DND-41 (cell line): Measurements from ENCODE around the gene SNAI3.

Source experiments
- ATAC-seq: fragments of 200-7000 bp; cut with Tn5 transposase; 3 replicates; pipeline ENCODE4 v1.9.1; 2021; ENCODE audit warnings: low read depth; ENCODE audit not compliant: insufficient read depth
- DNase-seq: peaks from one replicate; pipeline ENCODE4 v3.0.0-alpha.2; 2020
- H2AFZ ChIP-seq: 2 replicates; pipeline ENCODE4 v1.6.0; 2012; ENCODE audit warnings: low read depth, low read length
- H3K27ac ChIP-seq: 2 replicates; pipeline ENCODE4 v1.5.1; 2012; ENCODE audit warnings: low read length, inconsistent platforms
- H3K27me3 ChIP-seq: fragments of 200-600 bp; sonication (generic); 2 replicates; pipeline ENCODE4 v1.6.0; 2012; ENCODE audit warnings: low read length, mild to moderate bottlenecking, inconsistent platforms; ENCODE audit not compliant: insufficient read depth, poor library complexity
- H3K36me3 ChIP-seq: 2 replicates; pipeline ENCODE4 v1.5.1; 2012; ENCODE audit warnings: low read length, inconsistent platforms; ENCODE audit not compliant: insufficient read depth
- H3K4me1 ChIP-seq: 2 replicates; pipeline ENCODE4 v1.5.1; 2012; ENCODE audit warnings: mild to moderate bottlenecking, low read length; ENCODE audit not compliant: insufficient read depth
- H3K4me2 ChIP-seq: 2 replicates; pipeline ENCODE4 v1.6.0; 2012; ENCODE audit warnings: mild to moderate bottlenecking, moderate library complexity, low read length, inconsistent platforms; ENCODE audit not compliant: insufficient read depth
- H3K4me3 ChIP-seq, 2 experiments: fragments of 200-600 bp in 1 of 2; shearing (Covaris generic) in 1 of 2; 2 replicates each; pipeline ENCODE4 v1.5.1; 2012 to 2016; ENCODE audit warnings: inconsistent platforms in 2 of 2, low read length in 2 of 2, mild to moderate bottlenecking in 2 of 2, low read depth in 1 of 2, moderate library complexity in 1 of 2
- H3K79me2 ChIP-seq: 2 replicates; pipeline ENCODE4 v1.6.0; 2012; ENCODE audit warnings: low read length, inconsistent platforms; ENCODE audit not compliant: insufficient read depth
- H3K9ac ChIP-seq: 2 replicates; pipeline ENCODE4 v1.6.0; 2012; ENCODE audit warnings: low read depth, mild to moderate bottlenecking, inconsistent platforms, low read length, moderate library complexity
- H3K9me3 ChIP-seq: 2 replicates; pipeline ENCODE4 v1.5.1; 2012; ENCODE audit warnings: low read length, moderate library complexity, mild to moderate bottlenecking, inconsistent platforms; ENCODE audit not compliant: insufficient read depth, severe bottlenecking
- H4K20me1 ChIP-seq: 2 replicates; pipeline ENCODE4 v1.6.0; 2012; ENCODE audit warnings: low read length; ENCODE audit not compliant: insufficient read depth
- EZH2 ChIP-seq: IDR thresholded peaks from 3 replicates; pipeline ENCODE4 v1.6.1; 2012; ENCODE audit warnings: borderline replicate concordance, low read depth, mild to moderate bottlenecking, moderate library complexity, low read length, inconsistent platforms; ENCODE audit not compliant: severe bottlenecking
- TF ChIP-seq, protein P1 (sequence below): IDR thresholded peaks from 2 replicates; pipeline ENCODE4 v1.5.1; 2012; ENCODE audit warnings: borderline replicate concordance, low read length, moderate library complexity, mild to moderate bottlenecking; ENCODE audit not compliant: poor library complexity, severe bottlenecking; ENCODE audit errors: extremely low read depth

Gene SNAI3

DNA sequence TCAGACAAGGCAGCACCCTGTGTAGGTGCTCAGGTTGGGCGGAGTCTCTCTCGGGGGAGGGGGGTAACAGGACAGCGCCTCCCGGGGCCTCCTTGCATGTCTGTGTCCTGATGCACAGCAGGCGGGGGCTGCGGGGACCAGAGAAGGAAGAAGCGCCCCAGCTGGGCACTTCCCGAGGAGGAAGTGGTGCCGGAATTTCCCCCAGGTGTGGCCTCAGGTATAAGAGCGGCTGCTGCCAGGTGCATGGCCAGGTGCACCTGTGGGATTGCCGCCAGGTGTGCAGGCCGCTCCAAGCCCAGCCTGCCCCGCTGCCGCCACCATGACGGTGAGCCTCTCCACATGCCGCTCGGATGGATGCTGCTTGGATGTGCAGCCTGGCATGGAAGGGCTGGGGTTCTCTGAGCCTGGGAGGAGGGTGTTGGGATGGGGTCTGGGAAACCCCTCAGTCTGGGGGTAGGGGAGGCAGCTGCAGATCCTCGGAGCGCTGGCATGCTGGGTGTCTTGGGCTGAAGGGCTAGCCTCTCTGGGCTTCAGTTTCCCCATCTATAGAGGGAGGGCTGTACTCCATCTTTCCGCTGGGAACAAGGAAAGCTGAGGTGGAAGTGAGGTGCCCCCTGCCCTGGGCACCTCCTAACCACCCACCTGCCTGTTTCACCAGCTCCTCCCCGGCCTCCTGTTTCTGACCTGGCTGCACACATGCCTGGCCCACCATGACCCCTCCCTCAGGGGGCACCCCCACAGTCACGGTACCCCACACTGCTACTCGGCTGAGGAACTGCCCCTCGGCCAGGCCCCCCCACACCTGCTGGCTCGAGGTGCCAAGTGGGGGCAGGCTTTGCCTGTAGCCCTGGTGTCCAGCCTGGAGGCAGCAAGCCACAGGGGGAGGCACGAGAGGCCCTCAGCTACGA lies 47.7 kb downstream of the SNAI3 start, which contains the start of gene IL17C:
IL17C (plus strand) TSS at position 250 of the 908 bp plus-strand sequence; CDS start at position 320, 70 bp downstream.
- H3K9me3 ChIP-seq: no peaks in the 10 kb centered on the region
- H3K79me2 ChIP-seq: no peaks in the 10 kb centered on the region
- no peak within 1 kb of the TSS for H3K4me3 ChIP-seq
- H3K36me3 ChIP-seq: peaks cover under 1% of the 10 kb centered on the region
- no peak within 1 kb of the TSS for H3K9ac ChIP-seq
- ATAC-seq (no peak), DNase-seq (no peak)
- H3K4me1 ChIP-seq: no peaks in the 10 kb centered on the region
- H4K20me1 ChIP-seq: peaks cover 14% of the 10 kb centered on the region
- H3K27ac ChIP-seq: no peak within 1 kb of the TSS
- H3K4me2 ChIP-seq: no peak within 1 kb of the TSS
- H2AFZ ChIP-seq: no peak within 1 kb of the TSS
- H3K27me3 ChIP-seq: no peaks in the 10 kb centered on the region
- TF ChIP-seq, protein P1, sequence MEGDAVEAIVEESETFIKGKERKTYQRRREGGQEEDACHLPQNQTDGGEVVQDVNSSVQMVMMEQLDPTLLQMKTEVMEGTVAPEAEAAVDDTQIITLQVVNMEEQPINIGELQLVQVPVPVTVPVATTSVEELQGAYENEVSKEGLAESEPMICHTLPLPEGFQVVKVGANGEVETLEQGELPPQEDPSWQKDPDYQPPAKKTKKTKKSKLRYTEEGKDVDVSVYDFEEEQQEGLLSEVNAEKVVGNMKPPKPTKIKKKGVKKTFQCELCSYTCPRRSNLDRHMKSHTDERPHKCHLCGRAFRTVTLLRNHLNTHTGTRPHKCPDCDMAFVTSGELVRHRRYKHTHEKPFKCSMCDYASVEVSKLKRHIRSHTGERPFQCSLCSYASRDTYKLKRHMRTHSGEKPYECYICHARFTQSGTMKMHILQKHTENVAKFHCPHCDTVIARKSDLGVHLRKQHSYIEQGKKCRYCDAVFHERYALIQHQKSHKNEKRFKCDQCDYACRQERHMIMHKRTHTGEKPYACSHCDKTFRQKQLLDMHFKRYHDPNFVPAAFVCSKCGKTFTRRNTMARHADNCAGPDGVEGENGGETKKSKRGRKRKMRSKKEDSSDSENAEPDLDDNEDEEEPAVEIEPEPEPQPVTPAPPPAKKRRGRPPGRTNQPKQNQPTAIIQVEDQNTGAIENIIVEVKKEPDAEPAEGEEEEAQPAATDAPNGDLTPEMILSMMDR: no peak
- no peak for TF ChIP-seq EZH2

DNA sequence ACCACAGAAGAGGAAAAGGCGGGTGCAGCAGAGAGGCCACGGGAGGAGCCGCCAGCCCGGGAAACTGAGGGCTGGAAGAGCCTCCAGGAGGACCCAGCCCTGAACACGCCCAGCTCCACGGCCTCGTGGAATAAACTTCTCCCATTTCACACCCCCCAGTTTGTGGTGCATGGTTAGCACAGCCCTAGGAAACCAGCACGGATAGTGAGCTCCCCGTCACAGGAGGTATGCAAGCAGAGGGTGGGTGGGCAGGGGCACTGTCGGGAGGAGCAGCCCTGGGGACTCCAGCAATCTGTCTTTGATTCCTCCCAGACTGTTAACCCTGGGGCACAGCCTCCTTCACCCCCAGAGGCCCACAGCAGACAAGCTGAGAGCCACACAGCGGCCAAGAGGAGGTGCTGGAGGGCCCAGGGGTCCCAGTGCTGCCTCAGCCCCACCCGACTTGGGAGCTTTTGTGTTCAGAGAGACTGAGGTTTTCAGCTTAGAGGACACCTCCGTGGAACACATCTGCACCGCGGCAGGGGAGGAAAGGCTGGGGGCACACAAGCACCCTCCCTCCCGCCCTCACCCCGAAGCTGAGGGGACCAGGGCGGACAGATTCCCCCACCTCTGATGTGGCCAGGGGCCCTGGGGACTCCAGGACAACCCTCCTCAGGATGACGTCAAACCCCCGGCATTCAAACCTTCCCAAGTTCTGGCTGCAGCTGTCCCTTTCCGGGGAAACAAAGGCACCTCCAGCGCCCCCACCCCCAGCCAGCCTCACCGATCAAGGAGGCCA lies 49.6 kb downstream of the SNAI3 start:
- no peaks in the 10 kb centered on the region for H3K79me2 ChIP-seq
- H3K27ac ChIP-seq: no peak overlapping the region
- ATAC-seq: no peak
- H3K9ac ChIP-seq: no peak overlapping the region
- H3K9me3 ChIP-seq: no peaks in the 10 kb centered on the region
- DNase-seq: no peak
- no peak overlapping the region for H2AFZ ChIP-seq
- H3K4me3 ChIP-seq: no peak overlapping the region
- H3K27me3 ChIP-seq: no peaks in the 10 kb centered on the region
- TF ChIP-seq, protein P1: no peak
- TF ChIP-seq EZH2: no peak
- H3K4me2 ChIP-seq: no peak overlapping the region
- no peaks in the 10 kb centered on the region for H3K4me1 ChIP-seq
- peaks cover 19% of the 10 kb centered on the region for H4K20me1 ChIP-seq
- H3K36me3 ChIP-seq: peaks cover 15% of the 10 kb centered on the region

DNA sequence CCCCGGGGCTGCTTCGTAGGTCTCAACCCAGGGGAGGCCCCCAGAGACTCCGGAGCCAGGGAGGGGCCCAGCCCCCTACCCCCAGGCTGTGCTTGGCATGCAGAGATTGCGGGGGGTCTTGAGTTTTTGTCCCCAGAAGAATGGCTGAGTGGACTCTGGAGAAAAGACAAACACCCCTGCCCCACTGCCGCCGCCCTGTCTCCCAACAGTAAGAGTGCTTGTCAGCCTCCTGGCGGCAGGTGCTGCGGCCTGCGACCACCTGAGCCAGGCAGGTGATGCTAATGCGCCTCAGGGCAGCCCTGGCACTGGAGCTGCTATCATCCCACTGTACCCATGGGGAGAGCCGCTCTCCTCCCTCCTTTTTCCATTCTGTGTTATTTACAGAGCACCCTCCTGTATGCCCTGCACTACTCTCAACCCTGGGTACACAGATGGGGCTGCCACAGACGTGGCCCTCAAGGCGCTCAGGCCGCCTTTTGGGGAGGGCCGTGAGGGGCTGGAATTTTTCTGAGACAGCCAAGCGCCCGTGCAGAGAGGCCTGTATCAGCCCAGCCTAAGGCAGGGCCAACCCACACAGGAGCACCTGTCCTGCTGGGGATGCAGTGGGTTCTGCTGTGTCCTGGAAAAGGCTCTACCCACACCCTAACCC lies 50.5 kb downstream of the SNAI3 start:
- TF ChIP-seq, protein P1: no peak
- no peak for TF ChIP-seq EZH2
- Histone ChIP-seq H3K9me3 (no peaks in the 10 kb centered on the region), H3K27ac (no peak overlapping the region), H3K27me3 (no peaks in the 10 kb centered on the region), H3K79me2 (no peaks in the 10 kb centered on the region), H2AFZ (no peak overlapping the region), H3K4me1 (no peaks in the 10 kb centered on the region), H4K20me1 (peaks cover 22% of the 10 kb centered on the region), H3K9ac (no peak overlapping the region), H3K4me2 (no peak overlapping the region), H3K36me3 (peaks cover 23% of the 10 kb centered on the region), H3K4me3 (no peak overlapping the region)
- DNase-seq (no peak), ATAC-seq (no peak)
